Adrenal gland (tissue), 12 donors: ENCODE results near the gene TSPAN18. TPM values are rescaled to one million over a fixed set of nuclear protein-coding genes. Genes with fewer than 3 reads are reported as not detected.
A peak's percentile ranks its signal among the peaks of the same experiment; 100 is the strongest.

Experiments used
- DNase-seq, 7 donors: peaks; one replicate each; pipeline ENCODE4 v3.0.0-alpha.2; 2019 to 2020
- H3K27ac ChIP-seq, 5 donors: fragments of 200-600 bp; sonication (generic) in 4 of 5; 1 replicate in 3 of 5; 2 replicates in 2 of 5; pipeline versions ENCODE4 v1.5.1 to v1.8.0; 2016 to 2020; ENCODE audit warnings: mild to moderate bottlenecking in 1 of 5
- H3K27me3 ChIP-seq: fragments of 200-600 bp; 2 replicates; pipeline ENCODE4 v1.8.0; 2021
- H3K36me3 ChIP-seq, 2 donors: fragments of 200-600 bp; replicated peaks in 1 of 2; 1 replicate in 1 of 2; 2 replicates in 1 of 2; pipeline versions ENCODE4 v1.5.1 to v1.8.0; 2018 to 2022
- H3K4me1 ChIP-seq, 2 donors: fragments of 200-600 bp; replicated peaks in 1 of 2; 1 replicate in 1 of 2; 2 replicates in 1 of 2; pipeline versions ENCODE4 v1.5.1 to v1.8.0; 2018 to 2021
- H3K4me3 ChIP-seq, 4 donors: fragments of 200-600 bp; sonication (generic) in 3 of 4; one replicate each; pipeline ENCODE4 v1.5.1; 2016 to 2018
- H3K9me3 ChIP-seq, 3 donors: fragments of 200-600 bp; sonication (generic) in 1 of 3; replicated peaks in 1 of 3; 1 replicate in 2 of 3; 2 replicates in 1 of 3; pipeline versions ENCODE4 v1.5.1 to v1.8.0; 2016 to 2021
- POLR2A ChIP-seq, 2 donors: fragments of 450-650 bp; IDR thresholded peaks; one replicate each; pipeline ENCODE4 v1.6.1; 2017; ENCODE audit warnings: antibody characterized with exemption in 2 of 2, mild to moderate bottlenecking in 2 of 2, moderate library complexity in 1 of 2
- WGBS, 4 donors: extraction: QIAGEN DNeasy Blood & Tissue Kit in 2 of 4; methylation state at CpG; one replicate each; pipeline versions ENCODE4 v1.1.5 to v1.1.7; 2013 to 2017; 5-methylcytosine and 5-hydroxymethylcytosine counted together
- intact Hi-C, 2 donors: fragments of 100-400 bp; cut with DNase I; formaldehyde crosslinking; loops; one replicate each; pipeline versions ENCODE4 v1.14.1 to v1.15.0; 2022 to 2023
- polyA plus RNA-seq, 3 donors: library from polyadenylated mRNA; stranded (reverse); fragments of 200-250 nt in 2 of 3; fragments of 350-450 nt in 1 of 3; fragmentation: Illumina TruSeq in 1 of 3; extraction: RNeasy Lipid Tissue Mini Kit (QIAGEN cat#74804) in 1 of 3; gene quantifications; one replicate each; pipeline ENCODE4 v1.2.3, GENCODE V29; 2013 to 2014
- total RNA-seq, 9 donors: library from RNA; depleted of rRNA in 4 of 9; stranded (reverse); fragments of >200 nt in 4 of 9; fragments of 120-200 nt in 1 of 9; fragmentation: NEBNext Ultra II Directional in 1 of 9; extraction: Animal tissue kit (Norgen Biotek cat#: 25700) in 1 of 9; gene quantifications; one replicate each; pipeline versions ENCODE4 v1.1.0 to v1.2.4, GENCODE V29; 2013 to 2023
- TF ChIP-seq, protein P1 (sequence below), 6 experiments: fragments of 450-650 bp in 4 of 6; fragments of 200-600 bp in 2 of 6; sonication (generic) in 1 of 6; IDR thresholded peaks; 1 replicate in 5 of 6; 2 replicates in 1 of 6; pipeline versions ENCODE4 v1.5.1 to v1.8.0; 2016 to 2021; ENCODE audit warnings: antibody characterized with exemption in 6 of 6, mild to moderate bottlenecking in 2 of 6, moderate library complexity in 1 of 6
- donor health status: healthy with polysubstance abuse.
- donor health status: Bipolar disorder and iron deficiency.
- donor health status: DM: yes; HTN: yes; CAD: no.
- donor health status: DM: no; HTN: no; CAD: no.
- donor health status: DM: no; HTN: no; CAD: no.
- donor health status: DM: yes; HTN: yes; CAD: no.

TSPAN18 gene
- total and polyA plus RNA-seq, 12 donors, result 24.5 to 168 (median 58.4) TPM

DNA sequence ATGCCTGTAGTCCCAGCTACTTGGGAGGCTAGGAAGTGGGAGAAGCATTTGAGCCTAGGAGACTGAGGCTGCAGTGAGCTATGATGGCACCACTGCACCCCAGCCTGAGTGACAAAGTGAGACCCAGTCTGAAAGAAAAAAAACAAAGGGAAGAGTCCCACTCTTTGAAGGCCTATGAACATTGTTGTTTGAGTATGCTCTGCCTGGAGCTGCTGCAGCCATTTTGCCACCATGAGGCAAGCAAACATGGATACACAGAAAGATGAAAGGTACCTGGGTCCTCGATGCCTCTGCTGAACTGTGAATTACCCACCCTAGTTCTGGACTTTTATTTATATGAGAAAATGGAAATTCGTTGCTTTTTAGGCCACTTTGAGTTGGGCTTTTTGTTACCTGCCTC lies 19.7 kb upstream of the TSPAN18 start:
- DNase-seq, result no peak
- no peaks in the 10 kb centered on the region for H3K27me3 ChIP-seq
- TF ChIP-seq, protein P1, sequence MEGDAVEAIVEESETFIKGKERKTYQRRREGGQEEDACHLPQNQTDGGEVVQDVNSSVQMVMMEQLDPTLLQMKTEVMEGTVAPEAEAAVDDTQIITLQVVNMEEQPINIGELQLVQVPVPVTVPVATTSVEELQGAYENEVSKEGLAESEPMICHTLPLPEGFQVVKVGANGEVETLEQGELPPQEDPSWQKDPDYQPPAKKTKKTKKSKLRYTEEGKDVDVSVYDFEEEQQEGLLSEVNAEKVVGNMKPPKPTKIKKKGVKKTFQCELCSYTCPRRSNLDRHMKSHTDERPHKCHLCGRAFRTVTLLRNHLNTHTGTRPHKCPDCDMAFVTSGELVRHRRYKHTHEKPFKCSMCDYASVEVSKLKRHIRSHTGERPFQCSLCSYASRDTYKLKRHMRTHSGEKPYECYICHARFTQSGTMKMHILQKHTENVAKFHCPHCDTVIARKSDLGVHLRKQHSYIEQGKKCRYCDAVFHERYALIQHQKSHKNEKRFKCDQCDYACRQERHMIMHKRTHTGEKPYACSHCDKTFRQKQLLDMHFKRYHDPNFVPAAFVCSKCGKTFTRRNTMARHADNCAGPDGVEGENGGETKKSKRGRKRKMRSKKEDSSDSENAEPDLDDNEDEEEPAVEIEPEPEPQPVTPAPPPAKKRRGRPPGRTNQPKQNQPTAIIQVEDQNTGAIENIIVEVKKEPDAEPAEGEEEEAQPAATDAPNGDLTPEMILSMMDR (IDR thresholded peaks at IDR 0.05), result no peak
- no peak for TF ChIP-seq POLR2A (IDR thresholded peaks at IDR 0.05)
- WGBS, 4 donors, result 69 to 98% (median 85%) methylated on average over 2 of the region's 2 CpGs
- no peaks in the 10 kb centered on the region for H3K36me3 ChIP-seq
- H3K27ac ChIP-seq, result no peak overlapping the region
- intact Hi-C loops, result no loop called here
- no peak overlapping the region for H3K4me3 ChIP-seq
- H3K4me1 ChIP-seq, result peaks cover 0 to 11% of the 10 kb centered on the region in 2 donors
- H3K9me3 ChIP-seq, result no peaks in the 10 kb centered on the region

GRCh38 chr11:44708009-44708408 lies 18.8 kb upstream of the TSPAN18 start:
- H3K27ac ChIP-seq, result no peak overlapping the region
- H3K9me3 ChIP-seq, result no peaks in the 10 kb centered on the region
- intact Hi-C loops, result no loop called here
- no peaks in the 10 kb centered on the region for H3K27me3 ChIP-seq
- peaks cover 0 to 11% of the 10 kb centered on the region in 2 donors for H3K4me1 ChIP-seq
- H3K36me3 ChIP-seq, result no peaks in the 10 kb centered on the region
- TF ChIP-seq, protein P1 (IDR thresholded peaks at IDR 0.05), result no peak
- TF ChIP-seq POLR2A (IDR thresholded peaks at IDR 0.05), result no peak
- 67 to 79% (median 70%) methylated on average over 4 to 10 of the region's 10 CpGs for WGBS, 4 donors
- DNase-seq, result peak in 1 of 7 donors; percentile 66
- no peak overlapping the region for H3K4me3 ChIP-seq

DNA sequence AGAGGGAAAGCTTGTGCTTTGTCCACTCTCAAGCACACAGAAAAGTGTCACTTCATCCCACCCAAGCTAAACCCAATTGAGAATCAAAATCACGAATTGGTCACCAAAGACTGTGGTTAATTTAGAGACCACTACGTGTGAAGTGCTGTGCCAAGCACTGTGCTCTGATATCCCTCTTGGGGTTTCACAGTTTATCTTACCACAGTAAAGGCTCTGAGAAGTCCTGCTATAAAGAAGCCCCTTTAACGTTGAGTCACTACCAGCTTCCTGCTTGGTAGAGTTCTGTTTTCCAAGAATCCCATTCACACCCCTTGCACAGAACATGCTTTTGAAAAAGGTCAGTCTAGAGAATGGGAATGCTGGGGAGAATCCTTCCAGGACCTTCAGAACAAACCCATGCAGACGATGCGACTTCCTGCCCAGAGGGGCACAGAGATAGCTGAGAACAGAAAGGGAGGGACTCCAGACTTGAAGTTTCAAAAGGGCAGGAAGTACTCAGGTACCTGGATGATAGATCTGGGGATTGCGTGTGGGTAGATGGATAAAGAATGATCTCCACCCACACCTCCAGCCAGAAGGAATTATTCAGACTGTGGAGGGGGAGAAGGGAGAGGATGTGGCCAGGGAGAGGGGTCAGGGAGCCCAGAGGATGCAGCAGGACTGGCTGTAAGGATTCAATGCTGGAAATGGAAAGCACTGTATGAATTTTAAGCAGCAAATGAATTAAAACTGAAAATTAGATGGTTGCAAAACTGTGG lies 18.1 kb upstream of the TSPAN18 start:
- peak overlapping the region in 1 of 5 donors; percentile 55 for H3K27ac ChIP-seq
- H3K36me3 ChIP-seq, result no peaks in the 10 kb centered on the region
- peaks cover 0 to 11% of the 10 kb centered on the region in 2 donors for H3K4me1 ChIP-seq
- H3K27me3 ChIP-seq, result no peaks in the 10 kb centered on the region
- no peak for DNase-seq
- H3K4me3 ChIP-seq, result no peak overlapping the region
- intact Hi-C loops, result no loop called here
- TF ChIP-seq, protein P1 (IDR thresholded peaks at IDR 0.05), result no peak
- TF ChIP-seq POLR2A (IDR thresholded peaks at IDR 0.05), result no peak
- H3K9me3 ChIP-seq, result no peaks in the 10 kb centered on the region
- 63 to 77% (median 72%) methylated on average over 6 of the region's 6 CpGs for WGBS, 4 donors

- peaks cover 0 to 11% of the 10 kb centered on the region in 2 donors for H3K4me1 ChIP-seq
- intact Hi-C loops, result no loop called here
- H3K4me3 ChIP-seq, result no peak overlapping the region
- H3K27me3 ChIP-seq, result no peaks in the 10 kb centered on the region
- H3K9me3 ChIP-seq, result no peaks in the 10 kb centered on the region
- 36 to 56% (median 42%) methylated on average over 3 of the region's 3 CpGs for WGBS, 4 donors
- H3K27ac ChIP-seq, result no peak overlapping the region
- H3K36me3 ChIP-seq, result no peaks in the 10 kb centered on the region
- TF ChIP-seq POLR2A (IDR thresholded peaks at IDR 0.05), result no peak
- TF ChIP-seq, protein P1 (IDR thresholded peaks at IDR 0.05), result no peak
- peak; percentile 41 to 80 (median 71) for DNase-seq
Measured at GRCh38 chr11:44709281-44709562, 17.5 kb upstream of the TSPAN18 start.
